Liver (tissue), 3 donors: ENCODE measurements around the gene RECQL.

Source experiments
- EGR1 ChIP-seq, 2 donors: IDR thresholded peaks; 2 replicates each; pipeline ENCODE4 v1.6.1; 2016 to 2018; ENCODE audit warnings: antibody characterized with exemption in 2 of 2, low read depth in 2 of 2
- FOXA2 ChIP-seq: IDR thresholded peaks from 2 replicates; pipeline ENCODE4 v1.6.1; 2016; ENCODE audit warnings: antibody characterized with exemption
- GABPA ChIP-seq, 2 donors: IDR thresholded peaks in 1 of 2; conservative IDR thresholded peaks in 1 of 2; 2 replicates each; pipeline ENCODE4 v1.6.1; 2016; ENCODE audit warnings: antibody characterized with exemption in 2 of 2, mild to moderate bottlenecking in 1 of 2, moderate library complexity in 1 of 2
- JUND ChIP-seq, 2 donors: IDR thresholded peaks; 2 replicates each; pipeline ENCODE4 v1.6.1; 2016; ENCODE audit warnings: antibody characterized with exemption in 2 of 2
- RAD21 ChIP-seq, 2 donors: IDR thresholded peaks; 2 replicates each; pipeline ENCODE4 v1.6.1; 2016; ENCODE audit warnings: antibody characterized with exemption in 2 of 2, mild to moderate bottlenecking in 2 of 2
- SP1 ChIP-seq: IDR thresholded peaks from 2 replicates; pipeline ENCODE4 v1.6.1; 2018; ENCODE audit warnings: antibody characterized with exemption, mild to moderate bottlenecking
- TAF1 ChIP-seq: conservative IDR thresholded peaks from 2 replicates; pipeline ENCODE4 v1.6.1; 2016; ENCODE audit warnings: antibody characterized with exemption, mild to moderate bottlenecking
- YY1 ChIP-seq: IDR thresholded peaks from 2 replicates; pipeline ENCODE4 v1.6.1; 2016; ENCODE audit warnings: antibody characterized with exemption, mild to moderate bottlenecking
- ZBTB33 ChIP-seq: IDR thresholded peaks from 2 replicates; pipeline ENCODE4 v1.6.1; 2016; ENCODE audit warnings: antibody characterized with exemption
- TF ChIP-seq, protein P1 (sequence below): fragments of 150-350 bp; IDR thresholded peaks from 2 replicates; pipeline ENCODE4 v1.5.1; 2017; ENCODE audit warnings: improper control_type of control experiment, low read depth, low read length; ENCODE audit not compliant: missing input control
- TF ChIP-seq, protein P2 (sequence below): IDR thresholded peaks from 2 replicates; pipeline ENCODE4 v1.6.1; 2016; ENCODE audit warnings: antibody characterized with exemption, mild to moderate bottlenecking
- TF ChIP-seq, protein P3 (sequence below): IDR thresholded peaks from 2 replicates; pipeline ENCODE4 v1.6.1; 2016; ENCODE audit warnings: antibody characterized with exemption
- donor health status: healthy.
- donor health status: healthy.

DNA sequence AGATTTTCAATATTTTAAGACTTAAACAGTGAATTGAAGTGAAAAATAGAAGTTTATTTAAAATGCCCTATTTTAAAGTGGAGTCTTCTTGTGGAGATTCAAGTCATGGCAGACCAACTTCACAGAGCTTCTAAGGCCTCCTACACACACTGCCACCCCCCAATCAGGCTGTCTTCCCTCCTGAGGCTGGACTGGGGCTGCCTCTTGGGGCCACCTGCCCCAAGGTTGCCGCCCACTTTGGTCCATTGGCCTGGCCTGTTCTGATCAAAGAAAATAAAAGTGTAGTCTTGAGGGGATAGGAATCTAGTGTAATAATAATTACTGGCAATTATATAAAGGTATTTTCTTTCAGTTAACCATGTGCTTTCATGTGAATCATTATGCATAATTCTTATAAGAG is 1.4 kb upstream of the RECQL start:
- no peak for TF ChIP-seq EGR1 (IDR thresholded peaks at IDR 0.05; ENCODE audit: low read depth in 2 of 2)
- TF ChIP-seq, protein P1, sequence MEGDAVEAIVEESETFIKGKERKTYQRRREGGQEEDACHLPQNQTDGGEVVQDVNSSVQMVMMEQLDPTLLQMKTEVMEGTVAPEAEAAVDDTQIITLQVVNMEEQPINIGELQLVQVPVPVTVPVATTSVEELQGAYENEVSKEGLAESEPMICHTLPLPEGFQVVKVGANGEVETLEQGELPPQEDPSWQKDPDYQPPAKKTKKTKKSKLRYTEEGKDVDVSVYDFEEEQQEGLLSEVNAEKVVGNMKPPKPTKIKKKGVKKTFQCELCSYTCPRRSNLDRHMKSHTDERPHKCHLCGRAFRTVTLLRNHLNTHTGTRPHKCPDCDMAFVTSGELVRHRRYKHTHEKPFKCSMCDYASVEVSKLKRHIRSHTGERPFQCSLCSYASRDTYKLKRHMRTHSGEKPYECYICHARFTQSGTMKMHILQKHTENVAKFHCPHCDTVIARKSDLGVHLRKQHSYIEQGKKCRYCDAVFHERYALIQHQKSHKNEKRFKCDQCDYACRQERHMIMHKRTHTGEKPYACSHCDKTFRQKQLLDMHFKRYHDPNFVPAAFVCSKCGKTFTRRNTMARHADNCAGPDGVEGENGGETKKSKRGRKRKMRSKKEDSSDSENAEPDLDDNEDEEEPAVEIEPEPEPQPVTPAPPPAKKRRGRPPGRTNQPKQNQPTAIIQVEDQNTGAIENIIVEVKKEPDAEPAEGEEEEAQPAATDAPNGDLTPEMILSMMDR, result no peak
- no peak for TF ChIP-seq TAF1
- TF ChIP-seq, protein P2, sequence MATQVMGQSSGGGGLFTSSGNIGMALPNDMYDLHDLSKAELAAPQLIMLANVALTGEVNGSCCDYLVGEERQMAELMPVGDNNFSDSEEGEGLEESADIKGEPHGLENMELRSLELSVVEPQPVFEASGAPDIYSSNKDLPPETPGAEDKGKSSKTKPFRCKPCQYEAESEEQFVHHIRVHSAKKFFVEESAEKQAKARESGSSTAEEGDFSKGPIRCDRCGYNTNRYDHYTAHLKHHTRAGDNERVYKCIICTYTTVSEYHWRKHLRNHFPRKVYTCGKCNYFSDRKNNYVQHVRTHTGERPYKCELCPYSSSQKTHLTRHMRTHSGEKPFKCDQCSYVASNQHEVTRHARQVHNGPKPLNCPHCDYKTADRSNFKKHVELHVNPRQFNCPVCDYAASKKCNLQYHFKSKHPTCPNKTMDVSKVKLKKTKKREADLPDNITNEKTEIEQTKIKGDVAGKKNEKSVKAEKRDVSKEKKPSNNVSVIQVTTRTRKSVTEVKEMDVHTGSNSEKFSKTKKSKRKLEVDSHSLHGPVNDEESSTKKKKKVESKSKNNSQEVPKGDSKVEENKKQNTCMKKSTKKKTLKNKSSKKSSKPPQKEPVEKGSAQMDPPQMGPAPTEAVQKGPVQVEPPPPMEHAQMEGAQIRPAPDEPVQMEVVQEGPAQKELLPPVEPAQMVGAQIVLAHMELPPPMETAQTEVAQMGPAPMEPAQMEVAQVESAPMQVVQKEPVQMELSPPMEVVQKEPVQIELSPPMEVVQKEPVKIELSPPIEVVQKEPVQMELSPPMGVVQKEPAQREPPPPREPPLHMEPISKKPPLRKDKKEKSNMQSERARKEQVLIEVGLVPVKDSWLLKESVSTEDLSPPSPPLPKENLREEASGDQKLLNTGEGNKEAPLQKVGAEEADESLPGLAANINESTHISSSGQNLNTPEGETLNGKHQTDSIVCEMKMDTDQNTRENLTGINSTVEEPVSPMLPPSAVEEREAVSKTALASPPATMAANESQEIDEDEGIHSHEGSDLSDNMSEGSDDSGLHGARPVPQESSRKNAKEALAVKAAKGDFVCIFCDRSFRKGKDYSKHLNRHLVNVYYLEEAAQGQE, result no peak
- no peak for TF ChIP-seq RAD21 (IDR thresholded peaks at IDR 0.05)
- no peak for TF ChIP-seq SP1
- TF ChIP-seq ZBTB33, result no peak
- TF ChIP-seq, protein P3, sequence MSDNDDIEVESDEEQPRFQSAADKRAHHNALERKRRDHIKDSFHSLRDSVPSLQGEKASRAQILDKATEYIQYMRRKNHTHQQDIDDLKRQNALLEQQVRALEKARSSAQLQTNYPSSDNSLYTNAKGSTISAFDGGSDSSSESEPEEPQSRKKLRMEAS, result no peak
- no peak for TF ChIP-seq JUND (IDR thresholded peaks at IDR 0.05)
- TF ChIP-seq GABPA (IDR thresholded peaks at IDR 0.05 in 1 of 2, conservative IDR thresholded peaks at IDR 0.05 in 1 of 2), result no peak
- no peak for TF ChIP-seq YY1
- no peak for TF ChIP-seq FOXA2
